ENCODE results near the gene CLIC4.

DNA sequence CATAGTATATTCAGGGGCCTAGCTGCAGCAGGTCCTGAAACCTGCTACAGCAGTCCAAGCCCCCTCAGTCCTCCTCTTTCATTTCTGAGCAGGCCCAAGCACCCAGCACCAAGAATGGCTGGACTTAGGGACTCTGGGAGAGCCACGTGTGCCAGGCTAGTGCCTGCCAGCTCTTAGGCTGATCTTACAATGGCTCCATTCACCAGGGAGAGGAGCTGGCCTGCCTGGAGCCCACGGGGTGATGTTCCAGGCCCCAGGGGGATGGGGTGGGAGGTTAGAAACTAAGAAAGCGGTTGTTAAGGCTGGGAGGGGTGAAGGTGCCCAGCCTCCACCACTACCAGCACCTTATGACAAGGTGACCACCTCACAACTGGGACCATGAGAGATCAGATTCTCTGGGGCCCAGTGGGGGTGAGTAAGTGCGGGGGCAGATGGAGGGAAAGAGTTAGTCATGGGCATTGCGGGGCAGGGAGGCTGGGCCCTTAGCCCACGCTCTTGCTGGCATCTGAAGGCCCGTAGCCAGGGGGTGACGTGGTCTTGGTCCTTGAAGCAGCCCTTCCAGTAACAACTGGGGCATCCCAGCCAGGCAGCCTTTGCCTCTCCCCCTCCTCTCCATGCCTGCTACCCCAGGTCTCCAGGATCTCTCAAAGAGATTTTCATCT, 30.3 kb upstream of the CLIC4 start:
- no peak for TF ChIP-seq CTCF (IDR thresholded peaks at IDR 0.05)
- TF ChIP-seq POLR2A (IDR thresholded peaks at IDR 0.05) = no peak

Measured in Peyer's patch (tissue), 4 donors.